HG02938 (cell line): ENCODE measurements around the gene VPS52.
"Not testable (repeated sequence)": the region's sequence is repeated elsewhere in the genome, so short reads cannot be mapped to it uniquely, and the experiment has no call there.

Source experiments
- ATAC-seq: cut with Tn5 transposase; IDR thresholded peaks from one replicate; pipeline ENCODE4 v1.9.1; 2021; ENCODE audit warnings: mild to moderate bottlenecking, moderate library complexity; ENCODE audit not compliant: unreplicated experiment

Gene VPS52

DNA sequence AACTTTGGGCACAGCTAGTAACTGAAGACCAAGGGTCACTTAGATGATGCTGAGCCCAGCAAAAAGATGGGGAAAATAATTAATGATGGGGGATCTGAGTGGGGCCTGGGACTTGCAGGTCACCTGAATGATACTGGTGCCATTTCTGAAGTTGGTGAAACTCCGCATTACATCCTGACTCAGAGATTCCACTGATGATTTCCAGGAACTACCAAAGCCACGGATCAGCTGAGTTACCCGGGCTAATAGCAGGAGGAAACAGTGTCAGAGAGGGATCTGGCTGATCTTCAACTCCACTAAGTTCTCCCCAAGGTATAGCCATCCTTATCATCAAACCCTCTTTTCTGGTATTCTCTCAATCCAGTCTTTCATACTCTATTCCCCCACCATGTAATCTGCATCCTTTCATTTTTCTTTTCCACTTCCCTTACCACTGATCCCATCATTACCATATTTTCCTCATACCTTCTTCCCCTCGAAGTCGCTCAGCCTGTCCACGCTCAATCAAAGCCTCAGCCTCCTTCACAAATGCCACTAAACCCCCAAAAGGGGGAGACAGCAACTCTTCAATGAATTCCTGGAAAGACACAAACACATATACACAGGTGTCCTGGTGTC lies 20.2 kb downstream of the VPS52 start:
- ATAC-seq: no peak

DNA sequence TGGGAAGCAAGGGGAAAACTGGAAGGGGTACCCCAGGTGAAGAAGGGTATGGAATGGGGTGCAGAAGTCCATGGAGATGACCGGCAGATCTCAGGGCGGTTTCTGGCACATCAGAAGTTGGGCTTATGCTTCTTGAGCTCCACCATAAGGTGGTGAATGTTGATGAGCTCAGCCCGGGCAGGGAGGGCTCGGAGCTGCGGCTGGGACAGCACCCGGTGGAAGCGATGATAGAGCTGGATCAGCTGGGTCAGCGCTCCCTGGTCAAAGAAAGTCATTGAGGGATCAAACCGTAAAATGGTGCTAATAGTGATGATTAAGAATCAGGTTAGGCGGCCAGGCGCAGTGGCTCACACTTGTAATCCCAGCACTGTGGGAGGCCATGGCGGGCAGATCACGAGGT lies 20.9 kb downstream of the VPS52 start:
- no peak for ATAC-seq

DNA sequence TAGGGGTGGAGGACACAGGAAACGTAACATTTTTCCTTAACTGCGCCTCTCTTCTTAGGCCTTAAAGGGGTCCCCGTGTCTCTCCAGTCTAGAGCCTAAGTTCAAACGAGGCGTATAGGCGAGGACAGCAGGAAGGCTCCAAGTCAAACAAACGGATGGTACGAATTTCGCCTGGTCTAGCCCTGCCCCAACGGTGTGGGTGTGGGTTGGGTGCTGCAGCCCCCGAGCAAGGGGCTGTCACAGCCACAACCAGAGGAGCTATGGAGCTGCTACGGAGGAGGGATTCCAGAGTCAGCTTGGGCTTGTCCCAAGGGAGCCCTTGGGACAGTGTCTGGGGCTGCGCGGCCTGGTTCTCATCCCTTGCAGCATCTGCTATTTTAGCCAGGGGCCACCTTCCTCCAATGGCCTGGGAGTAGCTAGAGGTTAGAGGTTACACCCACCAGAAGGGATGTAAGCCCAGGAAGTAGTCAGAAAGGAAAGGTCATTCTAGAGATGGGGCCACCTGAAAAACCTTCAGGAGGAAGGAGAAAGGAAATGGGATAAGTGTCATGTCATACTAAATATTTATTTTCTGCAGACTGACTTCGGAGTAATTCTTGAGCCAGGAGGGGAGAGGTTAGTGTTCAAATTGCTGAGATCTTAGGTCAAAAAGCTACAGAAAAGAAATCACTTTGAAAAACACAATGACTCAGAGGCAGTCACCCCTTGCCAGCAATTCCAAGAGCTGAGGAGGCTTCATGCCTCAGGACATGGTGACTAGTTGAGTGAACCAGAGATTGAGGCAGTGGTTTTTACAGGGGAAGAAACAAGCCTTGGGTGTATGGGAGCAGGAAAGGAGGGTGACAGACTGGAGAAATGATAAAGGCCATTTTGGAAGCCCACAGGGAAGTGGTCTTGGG lies 21.7 kb downstream of the VPS52 start:
- ATAC-seq: no peak

DNA sequence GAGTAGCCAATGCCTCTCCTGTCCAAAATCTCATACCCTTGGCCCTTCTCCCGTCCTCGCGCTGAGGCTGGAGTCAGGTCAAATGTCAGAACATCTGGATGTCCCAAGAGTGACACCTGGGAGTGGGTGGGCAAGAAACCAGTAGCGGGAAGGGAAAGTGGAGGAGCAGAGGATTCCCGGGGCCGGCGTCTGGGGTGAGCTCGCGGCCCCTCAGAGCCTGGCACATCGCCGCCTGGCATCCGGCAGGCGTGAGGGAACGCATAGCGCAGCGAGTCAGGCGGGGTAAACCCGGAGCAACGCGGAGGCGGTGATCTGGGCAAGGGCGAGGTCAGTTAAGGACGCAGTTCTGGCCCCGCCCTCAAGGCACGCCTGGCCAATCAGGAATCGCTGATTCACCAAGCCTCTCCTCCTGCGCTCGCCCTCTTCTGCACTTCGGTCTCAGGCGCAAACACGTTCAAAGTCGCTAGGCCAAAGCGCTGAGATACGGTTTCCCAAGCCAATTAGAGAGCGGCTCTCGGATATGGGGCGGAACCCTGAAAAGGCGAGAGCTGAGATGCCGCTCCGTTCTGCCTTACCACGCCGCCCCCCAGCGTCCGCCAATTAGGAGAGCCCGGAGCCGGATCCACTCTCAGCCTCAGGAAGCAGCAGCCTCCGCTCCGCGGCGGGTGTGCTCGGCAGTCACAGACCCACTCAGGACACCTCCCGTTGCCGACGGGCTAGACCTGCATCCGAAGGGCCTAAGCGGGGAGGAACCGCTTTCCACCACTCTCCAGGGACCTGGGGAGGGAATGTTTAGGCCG lies 22.5 kb downstream of the VPS52 start:
- ATAC-seq: peak; percentile 92

DNA sequence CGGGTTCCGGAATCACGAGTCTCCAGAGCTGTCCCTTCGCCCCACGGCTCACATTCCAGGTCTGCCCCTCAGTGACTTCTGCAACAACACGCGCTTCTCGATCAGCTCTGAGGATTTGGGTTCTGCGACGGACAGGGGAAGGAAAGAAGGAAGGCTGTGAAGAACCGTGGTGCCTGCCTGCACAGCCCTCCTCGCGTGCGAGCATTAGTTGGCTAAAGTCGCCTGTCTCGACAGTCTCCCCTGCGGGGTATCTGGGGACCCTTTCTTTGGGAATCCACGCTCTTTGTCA lies 23.1 kb downstream of the VPS52 start:
- peak; percentile 1 for ATAC-seq

DNA sequence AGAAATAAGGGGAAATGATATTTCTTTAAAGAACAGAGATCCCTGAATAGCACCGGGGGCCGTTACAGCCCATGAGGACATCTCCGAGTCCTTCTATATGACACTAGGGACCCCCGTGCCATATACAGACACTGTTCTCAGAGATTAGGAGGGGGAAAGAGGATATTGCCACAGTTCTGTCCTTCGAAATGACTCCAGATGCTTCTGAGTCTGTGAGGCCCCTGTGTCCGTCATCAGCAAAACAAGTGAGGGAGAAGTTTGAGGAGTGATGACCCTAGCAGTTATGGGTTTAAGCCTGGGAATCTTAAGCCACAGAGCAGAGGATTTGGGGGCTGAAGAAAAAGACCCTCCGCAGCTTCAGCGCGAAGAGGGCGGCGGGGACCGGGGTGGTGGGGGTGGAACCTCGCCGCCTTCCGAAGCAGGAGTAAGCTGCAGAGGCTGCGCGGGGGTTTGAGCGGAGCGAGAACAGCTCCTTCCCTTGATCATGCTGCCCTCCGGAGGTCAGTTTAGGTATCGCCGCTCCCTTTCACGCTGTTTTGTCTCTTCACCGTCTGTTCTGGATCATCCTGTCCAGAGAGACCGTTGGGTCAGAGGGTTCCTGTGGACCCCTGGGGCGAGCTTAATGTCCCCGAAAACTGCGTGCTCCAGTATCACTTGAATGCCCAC lies 23.6 kb downstream of the VPS52 start:
- peak; percentile 38 for ATAC-seq

DNA sequence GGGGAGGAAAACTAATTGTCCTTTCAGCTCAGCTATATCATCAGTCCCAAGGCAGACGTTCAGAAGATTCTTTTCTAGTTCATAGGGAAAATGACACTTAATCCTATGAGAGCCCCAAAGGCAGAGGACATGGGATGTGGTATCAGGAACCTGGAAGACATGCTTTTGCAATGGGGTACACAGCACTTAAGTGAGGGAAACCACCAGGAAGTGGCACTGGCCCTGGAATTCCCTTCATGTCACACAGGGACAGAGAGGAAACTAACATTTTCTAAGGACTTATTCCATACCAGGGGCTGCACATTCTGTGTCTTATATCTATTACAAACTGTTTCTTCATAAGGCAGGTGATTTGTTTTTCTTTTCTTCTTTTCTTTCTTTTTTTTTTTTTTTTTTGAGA lies 28.2 kb downstream of the VPS52 start:
- ATAC-seq: no peak

DNA sequence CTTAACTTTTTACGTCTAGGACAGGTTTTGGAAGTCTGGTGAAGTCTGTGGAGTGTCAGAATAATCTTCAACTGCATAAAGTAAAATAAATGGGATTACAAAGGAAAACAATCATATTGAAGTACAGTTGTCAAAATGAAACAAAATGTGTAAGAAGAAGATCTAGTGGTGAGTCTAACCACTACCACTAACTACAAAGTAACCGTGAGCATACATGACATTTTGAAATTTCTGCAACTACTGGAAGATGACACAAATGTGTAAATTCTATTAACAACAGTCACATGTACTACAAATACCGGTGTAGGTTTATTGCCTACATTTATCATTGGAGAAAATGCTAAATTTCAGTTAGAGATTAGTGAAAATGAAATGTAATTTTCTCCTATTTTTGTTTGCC lies 29.7 kb downstream of the VPS52 start:
- ATAC-seq: no peak

DNA sequence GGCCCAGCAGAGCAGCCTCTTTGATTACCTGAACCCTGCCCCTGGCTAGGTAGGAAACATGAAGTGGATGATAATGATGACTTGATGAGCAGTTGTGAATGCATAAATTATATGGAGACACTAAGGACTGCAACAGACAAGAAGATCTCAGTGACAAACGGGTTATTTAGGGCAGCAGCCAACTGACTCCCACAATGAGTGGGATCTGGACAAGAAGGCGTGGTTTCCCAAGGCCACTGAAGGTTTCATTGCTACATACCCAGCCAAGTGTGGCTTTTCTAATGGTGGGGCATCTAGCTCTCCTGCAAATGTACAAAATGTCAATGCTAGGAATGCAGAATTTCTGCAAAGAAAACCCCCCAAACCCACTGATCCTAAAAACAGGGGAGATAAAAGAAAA lies 33.9 kb downstream of the VPS52 start:
- ATAC-seq: no peak

DNA sequence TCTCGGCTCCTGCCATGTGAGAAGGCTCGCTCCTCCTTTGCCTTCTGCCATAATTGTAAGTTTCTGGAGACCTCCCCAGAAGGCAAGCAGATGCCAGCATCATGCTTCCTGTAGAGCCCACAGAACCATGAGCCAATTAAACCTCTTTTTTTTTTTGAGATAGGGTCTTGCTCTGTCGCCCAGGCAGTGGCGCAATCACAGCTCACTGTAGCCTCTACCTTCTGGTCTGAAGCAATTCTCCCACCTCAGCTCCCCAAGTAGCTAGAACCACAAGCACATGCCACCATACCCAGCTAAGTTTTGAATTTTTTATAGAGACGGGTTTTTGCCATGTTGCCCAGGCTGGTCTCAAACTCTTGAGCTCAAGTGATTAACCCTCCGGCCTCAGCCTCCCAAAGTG lies 34.8 kb downstream of the VPS52 start:
- ATAC-seq: no peak

DNA sequence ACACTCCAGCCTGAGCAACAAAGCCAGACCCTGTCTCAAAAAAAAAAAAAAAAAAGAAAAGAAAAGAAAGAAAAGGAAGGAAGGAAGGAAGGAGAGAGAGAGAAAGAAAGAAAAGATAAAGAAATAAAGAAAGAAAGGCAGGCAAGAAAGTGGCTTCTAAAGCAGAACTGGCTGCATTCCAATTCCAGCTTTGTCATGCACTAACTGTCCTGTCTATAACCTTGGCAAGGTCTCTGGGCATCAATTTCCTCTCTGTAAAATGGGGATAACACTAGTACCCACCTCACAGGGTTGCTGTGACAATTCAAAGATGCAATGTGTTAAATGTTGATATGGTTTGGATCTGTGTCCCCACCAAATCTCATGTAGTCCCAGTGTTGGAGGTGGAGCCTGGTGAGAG lies 35.3 kb downstream of the VPS52 start:
- no peak for ATAC-seq

DNA sequence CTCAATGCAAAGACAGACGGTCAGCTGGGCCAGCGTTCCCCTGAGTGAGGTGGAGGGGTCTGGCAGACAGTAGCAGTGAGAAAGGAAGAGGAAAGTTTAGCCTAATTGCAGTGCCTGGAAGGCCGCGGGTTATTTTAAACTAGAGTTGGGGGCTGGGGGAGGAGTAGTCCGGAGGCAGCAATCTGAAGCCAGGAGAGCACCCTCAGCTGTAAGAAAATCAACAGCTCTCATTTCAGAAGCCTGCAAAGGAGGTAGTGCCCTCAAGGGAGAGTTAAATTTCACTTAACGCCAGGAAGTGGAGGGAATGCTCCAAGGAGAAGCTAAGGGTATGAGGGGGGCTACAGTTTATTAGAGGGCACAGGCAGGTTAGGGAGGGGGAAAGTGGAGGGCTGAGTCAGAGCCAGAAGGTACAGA lies 36.4 kb downstream of the VPS52 start:
- no peak for ATAC-seq

DNA sequence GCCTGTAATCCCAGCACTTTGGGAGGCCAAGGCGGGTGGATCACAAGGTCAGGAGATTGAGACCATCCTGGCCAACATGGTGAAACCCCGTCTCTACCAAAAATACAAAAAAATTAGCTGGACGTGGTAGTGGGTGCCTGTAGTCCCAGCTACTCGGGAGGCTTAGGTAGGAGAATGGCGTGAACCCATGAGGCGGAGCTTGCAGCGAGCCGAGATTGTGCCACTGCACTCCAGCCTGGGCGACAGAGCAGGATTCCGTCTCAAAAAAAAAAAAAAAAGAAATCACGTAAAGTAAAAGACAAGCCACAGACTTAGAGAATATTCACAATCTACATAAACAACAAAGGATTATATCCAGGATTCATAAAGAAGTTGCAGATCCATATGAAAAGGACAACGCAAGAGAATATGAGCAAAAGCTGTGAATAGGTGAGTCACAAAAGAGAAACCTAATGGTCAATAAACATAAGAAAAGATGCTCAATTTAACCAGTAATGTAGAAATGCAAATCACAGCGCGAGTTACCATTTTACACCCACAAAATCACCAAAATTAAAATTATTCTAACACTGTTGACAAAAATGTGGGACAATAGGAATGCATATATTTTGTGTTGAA lies 45.1 kb downstream of the VPS52 start:
- ATAC-seq: not testable (repeated sequence)

DNA sequence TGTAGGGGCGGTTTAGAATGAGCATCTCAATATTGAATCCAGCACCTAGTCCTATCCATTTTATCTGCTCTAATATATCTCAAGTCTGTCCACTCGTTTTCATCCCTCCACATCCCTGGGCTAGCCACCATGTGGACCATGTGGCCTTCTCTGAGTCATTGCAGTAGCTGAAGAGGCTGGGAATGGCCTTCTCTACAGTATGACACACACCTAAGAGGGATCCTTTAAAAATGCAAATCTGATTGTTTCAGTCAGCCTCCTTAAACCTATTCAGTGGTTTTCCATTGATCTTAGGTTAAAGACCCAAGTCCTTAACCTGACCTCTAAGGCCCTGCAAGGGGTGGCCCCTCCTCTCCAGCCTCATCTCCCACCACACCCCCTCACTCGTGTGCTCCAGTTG lies 54.0 kb downstream of the VPS52 start:
- no peak for ATAC-seq

DNA sequence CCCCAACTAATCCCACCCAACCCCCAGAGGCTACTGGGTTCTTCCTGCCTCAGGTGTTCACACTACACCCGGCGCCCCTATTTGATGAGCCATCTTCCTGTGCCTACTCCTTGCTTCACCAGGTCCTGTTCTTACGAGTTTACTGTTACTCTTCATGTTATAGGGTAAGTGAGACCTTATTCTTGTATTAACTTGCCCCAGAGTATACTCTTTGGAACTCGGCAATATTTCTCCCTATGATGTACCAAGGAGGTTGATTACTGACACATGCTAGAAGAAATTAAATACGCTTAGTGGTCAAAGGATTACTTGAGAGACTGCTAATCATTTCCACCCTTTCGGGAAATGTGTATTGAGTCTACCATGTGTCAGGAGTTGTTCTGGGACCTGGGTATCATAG lies 54.4 kb downstream of the VPS52 start:
- no peak for ATAC-seq

DNA sequence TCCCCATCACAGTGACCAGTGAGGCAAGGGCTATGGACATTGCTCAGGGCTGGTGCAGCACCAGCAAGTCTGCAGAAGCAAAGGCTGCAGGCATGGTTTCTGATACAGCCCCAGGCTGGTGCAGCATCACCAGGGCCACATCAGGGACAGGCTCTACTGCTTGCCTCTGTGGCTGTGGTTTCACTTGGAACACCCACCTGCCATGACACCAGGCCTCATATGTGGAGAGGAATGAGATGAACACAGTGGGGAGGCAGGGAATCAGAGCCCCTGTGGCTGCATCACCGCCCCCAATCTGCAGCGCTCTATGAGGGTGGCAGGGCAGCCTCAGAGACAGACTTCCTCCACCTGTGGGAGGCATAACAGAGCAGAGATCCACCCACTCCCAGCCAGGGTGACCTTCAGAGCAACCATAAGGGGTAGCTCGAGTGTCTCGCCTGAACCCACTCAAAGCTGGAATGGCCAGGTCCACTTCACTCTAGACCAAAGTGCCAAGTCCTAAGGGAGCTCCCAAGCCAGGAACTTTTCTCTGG lies 55.5 kb downstream of the VPS52 start:
- ATAC-seq: no peak

DNA sequence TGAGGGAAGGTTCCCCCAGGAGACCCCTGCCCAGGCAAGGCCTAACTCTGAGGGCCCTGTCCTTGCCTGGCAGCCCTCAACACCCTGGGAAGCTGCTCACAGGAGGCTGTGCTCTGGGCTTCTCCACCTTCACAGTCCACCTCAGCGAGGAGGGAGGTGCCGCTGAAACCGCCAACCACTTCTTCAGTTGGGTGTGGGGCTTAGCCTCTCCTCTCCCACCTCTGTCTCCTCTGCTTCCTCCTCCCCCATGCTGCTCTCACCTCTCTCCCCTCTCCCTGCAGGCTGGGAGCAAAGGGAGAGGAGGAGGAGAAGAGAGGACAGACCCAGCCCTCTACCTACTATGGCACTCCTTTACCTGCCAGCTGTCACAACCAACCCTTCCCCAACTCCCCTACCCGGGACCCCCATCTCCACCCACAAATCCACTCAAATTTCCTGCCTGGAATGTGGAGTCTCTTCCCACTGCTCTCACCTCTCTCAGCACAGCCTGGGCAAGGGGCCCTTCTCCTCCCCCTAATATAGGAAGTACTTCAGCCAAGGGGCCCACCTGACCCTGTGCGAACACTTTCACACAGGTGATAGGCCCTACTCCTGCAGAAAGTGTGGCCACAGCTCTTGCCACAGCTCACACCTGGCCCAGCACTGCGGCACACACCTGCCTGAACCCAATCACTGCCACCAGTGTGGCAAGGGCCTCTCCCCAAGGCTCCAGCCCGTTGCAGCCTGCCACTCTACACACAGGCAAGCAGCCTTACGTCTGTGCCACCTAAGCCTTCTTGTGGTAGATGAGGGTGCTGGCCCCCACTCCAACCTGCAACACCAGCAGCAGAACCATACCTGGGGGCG lies 56.2 kb downstream of the VPS52 start:
- ATAC-seq: no peak

DNA sequence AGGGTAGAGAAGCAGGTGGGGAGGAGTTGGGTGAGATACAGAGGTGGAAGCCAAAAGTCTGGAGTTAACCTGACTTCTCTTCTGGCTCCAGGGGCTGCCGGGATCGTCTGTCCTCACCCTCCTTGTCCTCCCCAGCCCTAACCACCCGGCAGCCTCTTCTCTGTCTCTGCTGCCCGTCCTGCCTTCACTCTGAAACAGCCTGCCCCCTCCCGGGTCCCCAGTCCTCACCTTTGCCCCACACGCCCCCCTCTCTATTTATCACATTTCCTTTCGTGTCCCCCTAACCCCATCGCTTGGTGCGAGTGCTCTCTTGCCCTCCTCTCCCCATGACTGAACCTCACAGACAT lies 57.7 kb downstream of the VPS52 start:
- ATAC-seq: no peak

DNA sequence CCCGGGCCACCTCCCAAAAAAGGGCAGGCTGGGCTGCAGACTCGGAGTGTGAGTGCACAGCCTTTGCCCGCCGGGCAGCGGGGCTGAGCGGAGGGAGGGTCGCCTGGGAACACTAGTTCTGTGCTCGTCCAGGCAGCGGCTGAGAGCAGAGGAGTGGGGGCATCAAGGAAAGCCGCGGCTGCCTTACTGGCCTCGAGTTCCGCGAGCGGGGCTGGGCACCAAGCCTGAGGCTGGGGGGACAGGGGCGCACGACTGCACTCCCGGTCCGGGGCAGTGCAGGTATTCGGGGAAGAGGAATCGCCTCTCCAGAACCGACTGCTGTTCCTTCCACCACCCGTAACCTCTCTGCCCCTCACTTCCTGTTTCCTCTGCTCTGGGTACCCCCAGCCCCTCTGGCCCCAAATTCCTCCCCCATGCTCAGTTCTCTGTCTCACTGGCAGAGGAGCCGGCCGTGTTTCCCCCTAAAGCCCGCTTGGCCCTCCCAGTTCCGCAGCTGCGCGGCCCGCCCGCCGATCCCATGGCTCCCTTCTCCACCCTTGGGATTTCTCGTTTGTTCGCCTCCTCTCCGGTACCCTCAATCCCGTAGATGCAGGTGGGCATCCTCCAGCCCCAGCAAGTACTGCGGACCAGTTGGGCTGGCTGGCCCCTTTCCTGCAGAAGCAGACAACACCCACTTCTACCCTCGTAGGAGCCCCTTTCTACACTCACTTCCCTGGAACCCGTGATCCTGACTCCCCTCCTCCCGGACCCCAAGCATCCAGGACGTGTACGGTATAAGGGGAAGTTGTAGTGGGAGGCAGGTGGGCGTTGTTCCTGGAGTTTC lies 58.3 kb downstream of the VPS52 start:
- ATAC-seq: no peak
